Measurements from ENCODE around the gene UQCRQ. TPM values are rescaled to one million over a fixed set of nuclear protein-coding genes. Genes with fewer than 3 reads are reported as not detected.

UQCRQ gene
- total and polyA plus RNA-seq, 9 of the 15 experiments (the other 6 are each of a cell fraction or from before 2014, with no cell fraction given): 235 to 2,421 (median 883) TPM

DNA sequence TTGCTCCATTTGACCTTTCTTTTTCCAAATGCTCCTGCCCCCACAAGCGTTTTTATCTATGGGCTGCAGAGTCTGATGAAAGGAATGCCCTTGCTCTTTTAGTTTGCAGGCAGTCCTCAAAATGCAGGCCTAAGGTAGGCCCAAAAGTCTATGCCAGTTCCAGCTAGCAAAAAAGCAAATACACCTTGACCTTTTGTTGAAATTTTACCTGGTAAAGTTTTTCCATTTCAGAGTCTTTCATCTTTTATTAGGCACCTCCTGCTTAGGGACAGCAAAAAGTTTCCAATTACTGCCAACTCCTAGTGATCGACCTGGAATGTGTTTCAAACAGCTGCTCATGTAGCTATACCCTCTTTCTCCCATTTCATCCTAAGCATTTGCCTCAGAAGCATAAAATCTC is 4.4 kb downstream of the UQCRQ start:
- H4K20me1 ChIP-seq (replicated peaks; ENCODE audit: control insufficient read depth, insufficient read depth, low read length): peaks cover 4% of the 10 kb centered on the region; the same call in 1 of the 2 replicates
- no peak for ATAC-seq
- no peak overlapping the region for H2AFZ ChIP-seq (ENCODE audit: low read depth, low read length)
- DNase-seq (ENCODE audit: extremely low read depth in 1 of 4, low spot score in 3 of 4): no peak
- no peak overlapping the region for H3K4me3 ChIP-seq
- no peak overlapping the region for H3K9ac ChIP-seq (ENCODE audit: insufficient read depth in 1 of 2, low read depth in 2 of 2, low read length in 2 of 2)
- no peak overlapping the region for H3K27ac ChIP-seq (ENCODE audit: extremely low read depth, low read depth, low read length)
- peaks cover 10 to 27% of the 10 kb centered on the region in 2 experiments for H3K4me1 ChIP-seq (replicated peaks in 1 of 2; ENCODE audit: control insufficient read depth in 2 of 2, insufficient read depth in 2 of 2, low read length in 2 of 2)
- no peaks in the 10 kb centered on the region for H3K9me1 ChIP-seq (ENCODE audit: control insufficient read depth, insufficient read depth, low read length)
- WGBS (ENCODE audit: insufficient coverage, low coverage, missing lambda C conversion rate): 51% methylated on average over 2 of the region's 2 CpGs
- no peaks in the 10 kb centered on the region for H3K9me3 ChIP-seq (replicated peaks; ENCODE audit: control insufficient read depth, insufficient read depth, low read depth, low read length)
- FAIRE-seq: no peak
- intact Hi-C loops (cut with micrococcal nuclease): no loop called here
- no TSS peak for BruUV-seq (replicated peaks)
- CTCF ChIA-PET (ENCODE audit: low intra/inter-chr PET ratio): no interaction called here
- no peaks in the 10 kb centered on the region for H3K27me3 ChIP-seq (ENCODE audit: control insufficient read depth in 2 of 2, insufficient read depth in 2 of 2, low read length in 2 of 2)
- H3K79me2 ChIP-seq (ENCODE audit: control insufficient read depth, insufficient read depth, low read length): peaks cover 23% of the 10 kb centered on the region
- peaks cover 59% of the 10 kb centered on the region for H3K36me3 ChIP-seq (ENCODE audit: control insufficient read depth, insufficient read depth, low read length)
- 0 out of 2 replicates have a peak, but pooled peaks have one; percentile 0 for TF ChIP-seq SUPT5H (IDR thresholded peaks at IDR 0.05)
- TF ChIP-seq POLR2AphosphoS2 (IDR thresholded peaks at IDR 0.05; ENCODE audit: low read length): peak; percentile 27; the same call in 1 of the 2 replicates
- TF ChIP-seq, protein P1, sequence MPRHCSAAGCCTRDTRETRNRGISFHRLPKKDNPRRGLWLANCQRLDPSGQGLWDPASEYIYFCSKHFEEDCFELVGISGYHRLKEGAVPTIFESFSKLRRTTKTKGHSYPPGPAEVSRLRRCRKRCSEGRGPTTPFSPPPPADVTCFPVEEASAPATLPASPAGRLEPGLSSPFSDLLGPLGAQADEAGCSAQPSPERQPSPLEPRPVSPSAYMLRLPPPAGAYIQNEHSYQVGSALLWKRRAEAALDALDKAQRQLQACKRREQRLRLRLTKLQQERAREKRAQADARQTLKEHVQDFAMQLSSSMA (CRISPR knock-in tag; IDR thresholded peaks at IDR 0.05): no peak
- POLR2A ChIA-PET: interaction anchor here (0.6 to 2.0 kb wide), 8 partner anchors 9 to 642 kb away, joined by 3 to 7 read pairs (median 4); no protein-coding TSS in a partner anchor
- H3K4me2 ChIP-seq (ENCODE audit: insufficient read depth, low read length): no peak overlapping the region
- in situ Hi-C loops (cut with MboI): loop anchor here (5.0 kb wide), 1 partner anchor 344 kb away; no protein-coding TSS in a partner anchor
